Thoracic aorta (tissue), 2 donors: Measurements from ENCODE around the gene EFCAB10. TPM values are rescaled to one million over a fixed set of nuclear protein-coding genes. Genes with fewer than 3 reads are reported as not detected.

ENCODE experiments used
- ATAC-seq: fragments of 150-250 bp; one replicate; pipeline ENCODE4 v1.8.0; 2017; ENCODE audit warnings: low read depth; ENCODE audit not compliant: insufficient number of reproducible peaks, low FRiP score
- DNase-seq: peaks from one replicate; pipeline ENCODE4 v3.0.0-alpha.2; 2020; ENCODE audit warnings: low spot score
- H3K27ac ChIP-seq, 2 donors: fragments of 200-600 bp; sonication (generic); 1 replicate in 1 of 2; 2 replicates in 1 of 2; pipeline ENCODE4 v1.5.1; 2016; ENCODE audit warnings: mild to moderate bottlenecking in 2 of 2, moderate library complexity in 2 of 2
- H3K27me3 ChIP-seq: fragments of 200-600 bp; sonication (generic); replicated peaks from 2 replicates; pipeline ENCODE4 v1.6.0; 2016; ENCODE audit warnings: mild to moderate bottlenecking; ENCODE audit not compliant: insufficient read depth
- H3K36me3 ChIP-seq: fragments of 200-600 bp; sonication (generic); one replicate; pipeline ENCODE4 v1.5.1; 2016
- H3K4me1 ChIP-seq, 2 donors: fragments of 200-600 bp; sonication (generic); 1 replicate in 1 of 2; 2 replicates in 1 of 2; pipeline versions ENCODE4 v1.5.1 to v1.6.0; 2016; ENCODE audit warnings: low read depth in 2 of 2, mild to moderate bottlenecking in 1 of 2; ENCODE audit not compliant: control insufficient read depth in 1 of 2
- H3K4me3 ChIP-seq: fragments of 200-600 bp; sonication (generic); 2 replicates; pipeline ENCODE4 v1.5.1; 2016; ENCODE audit warnings: mild to moderate bottlenecking
- H3K9me3 ChIP-seq: fragments of 200-600 bp; sonication (generic); 2 replicates; pipeline ENCODE4 v1.5.1; 2016
- total RNA-seq, 2 donors: library from RNA; depleted of rRNA; stranded (reverse); fragments of >200 nt; gene quantifications; one replicate each; pipeline versions ENCODE4 v1.1.0 to v1.2.3, GENCODE V29; 2016
- TF ChIP-seq, protein P1 (sequence below): fragments of 200-600 bp; sonication (generic); IDR thresholded peaks from one replicate; pipeline ENCODE4 v1.5.1; 2019; ENCODE audit warnings: antibody characterized with exemption

EFCAB10 gene
- total RNA-seq, 2 donors from 2014 or later: not detected

DNA sequence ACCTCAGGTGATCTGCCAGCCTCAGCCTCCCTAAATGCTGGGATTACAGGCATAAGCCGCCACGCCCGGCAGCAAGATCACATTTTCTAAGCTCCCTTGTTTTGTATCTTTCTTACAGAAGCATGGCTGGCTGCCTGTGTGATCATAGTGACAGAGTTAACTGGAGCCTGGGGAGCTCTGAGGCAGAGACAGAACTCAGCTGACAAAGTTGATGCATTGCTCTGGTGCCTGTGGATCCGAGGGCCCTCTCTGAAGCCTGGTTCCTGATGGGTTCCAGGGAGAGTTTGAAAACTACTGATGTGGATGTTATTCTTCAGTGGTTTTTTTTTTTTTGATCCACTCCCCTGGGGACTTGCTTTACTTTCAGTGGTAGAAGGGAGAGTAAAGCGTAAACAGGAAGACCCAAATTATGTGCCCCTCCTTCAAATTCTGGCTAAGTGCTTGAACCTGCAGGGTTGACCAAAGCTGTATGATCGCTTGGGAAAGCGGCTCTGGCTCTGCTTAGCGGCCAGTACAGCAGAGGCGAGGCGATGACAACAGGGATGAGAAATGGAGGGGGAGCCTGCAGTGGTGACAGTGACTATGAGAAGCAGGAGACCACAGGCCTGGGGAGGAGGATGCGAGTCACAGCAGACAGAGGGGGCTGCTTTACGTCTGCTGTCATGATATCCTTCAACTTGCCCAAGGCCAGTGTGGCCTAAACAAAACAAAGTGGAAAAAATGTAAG is 6.8 kb upstream of the EFCAB10 start:
- DNase-seq (no peak), ATAC-seq (no peak)
- TF ChIP-seq, protein P1, sequence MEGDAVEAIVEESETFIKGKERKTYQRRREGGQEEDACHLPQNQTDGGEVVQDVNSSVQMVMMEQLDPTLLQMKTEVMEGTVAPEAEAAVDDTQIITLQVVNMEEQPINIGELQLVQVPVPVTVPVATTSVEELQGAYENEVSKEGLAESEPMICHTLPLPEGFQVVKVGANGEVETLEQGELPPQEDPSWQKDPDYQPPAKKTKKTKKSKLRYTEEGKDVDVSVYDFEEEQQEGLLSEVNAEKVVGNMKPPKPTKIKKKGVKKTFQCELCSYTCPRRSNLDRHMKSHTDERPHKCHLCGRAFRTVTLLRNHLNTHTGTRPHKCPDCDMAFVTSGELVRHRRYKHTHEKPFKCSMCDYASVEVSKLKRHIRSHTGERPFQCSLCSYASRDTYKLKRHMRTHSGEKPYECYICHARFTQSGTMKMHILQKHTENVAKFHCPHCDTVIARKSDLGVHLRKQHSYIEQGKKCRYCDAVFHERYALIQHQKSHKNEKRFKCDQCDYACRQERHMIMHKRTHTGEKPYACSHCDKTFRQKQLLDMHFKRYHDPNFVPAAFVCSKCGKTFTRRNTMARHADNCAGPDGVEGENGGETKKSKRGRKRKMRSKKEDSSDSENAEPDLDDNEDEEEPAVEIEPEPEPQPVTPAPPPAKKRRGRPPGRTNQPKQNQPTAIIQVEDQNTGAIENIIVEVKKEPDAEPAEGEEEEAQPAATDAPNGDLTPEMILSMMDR: no peak
- Histone ChIP-seq H3K4me3 (no peak overlapping the region), H3K9me3 (no peaks in the 10 kb centered on the region), H3K36me3 (no peaks in the 10 kb centered on the region), H3K27ac (no peak overlapping the region), H3K4me1 (peaks cover 0 to 5% of the 10 kb centered on the region in 2 donors), H3K27me3 (no peaks in the 10 kb centered on the region)

DNA sequence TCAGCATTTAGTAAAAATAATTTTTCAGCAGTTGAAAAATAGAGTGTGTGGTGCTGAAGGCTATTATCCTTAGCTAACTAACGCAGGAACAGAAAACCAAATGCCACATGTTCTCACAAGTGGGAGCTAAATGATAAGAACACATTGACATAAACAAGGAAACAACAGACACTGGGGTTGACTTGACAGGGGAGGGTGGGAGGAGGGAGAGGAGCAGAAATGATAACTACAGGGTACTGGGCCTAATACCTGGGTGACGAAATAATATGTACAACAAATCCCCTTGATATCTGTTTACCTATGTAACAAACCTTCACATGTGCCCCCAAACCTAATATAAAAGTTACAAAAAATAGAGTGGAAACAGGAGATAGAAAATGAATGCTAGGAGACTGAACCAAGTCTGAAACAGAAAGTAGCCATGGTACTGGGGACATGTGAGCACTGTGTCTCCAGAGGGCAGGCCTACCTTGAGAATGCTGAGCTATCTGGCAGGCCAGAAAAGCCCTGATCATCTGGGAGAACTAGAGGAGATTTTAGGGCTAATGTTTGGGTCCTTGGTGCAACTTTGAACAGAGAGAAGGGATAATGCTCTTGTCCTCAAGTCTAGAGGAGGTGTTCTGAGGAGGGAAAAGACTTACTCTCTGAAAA is 4.7 kb upstream of the EFCAB10 start:
- no peaks in the 10 kb centered on the region for H3K9me3 ChIP-seq
- peaks cover 0 to 12% of the 10 kb centered on the region in 2 donors for H3K4me1 ChIP-seq
- H3K27me3 ChIP-seq: no peaks in the 10 kb centered on the region
- ATAC-seq (no peak), DNase-seq (no peak)
- H3K4me3 ChIP-seq: no peak overlapping the region
- TF ChIP-seq, protein P1: no peak
- no peaks in the 10 kb centered on the region for H3K36me3 ChIP-seq
- H3K27ac ChIP-seq: no peak overlapping the region

DNA sequence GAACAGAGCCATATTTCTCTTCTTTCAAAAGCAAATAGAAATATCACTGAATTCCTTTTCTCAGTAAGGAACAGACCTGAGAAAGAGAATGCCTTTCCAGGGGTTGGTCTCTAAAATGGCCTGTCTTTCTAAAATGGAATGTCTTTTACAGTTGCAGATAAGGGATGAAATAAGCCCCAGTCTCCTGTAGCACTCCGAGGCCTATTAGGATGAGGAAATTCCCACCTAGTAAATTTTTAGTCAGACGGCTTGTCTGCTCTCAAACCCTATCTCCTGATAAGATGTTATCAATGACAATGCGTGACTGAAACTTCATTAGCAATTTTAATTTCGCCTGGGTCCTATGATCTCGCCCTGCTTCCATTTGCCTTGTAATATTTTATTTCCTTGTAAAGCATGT is 2.9 kb upstream of the EFCAB10 start:
- ATAC-seq (no peak), DNase-seq (no peak)
- Histone ChIP-seq H3K27me3 (no peaks in the 10 kb centered on the region), H3K27ac (no peak overlapping the region), H3K36me3 (no peaks in the 10 kb centered on the region), H3K9me3 (no peaks in the 10 kb centered on the region), H3K4me1 (peaks cover 0 to 10% of the 10 kb centered on the region in 2 donors), H3K4me3 (no peak overlapping the region)
- TF ChIP-seq, protein P1: no peak

DNA sequence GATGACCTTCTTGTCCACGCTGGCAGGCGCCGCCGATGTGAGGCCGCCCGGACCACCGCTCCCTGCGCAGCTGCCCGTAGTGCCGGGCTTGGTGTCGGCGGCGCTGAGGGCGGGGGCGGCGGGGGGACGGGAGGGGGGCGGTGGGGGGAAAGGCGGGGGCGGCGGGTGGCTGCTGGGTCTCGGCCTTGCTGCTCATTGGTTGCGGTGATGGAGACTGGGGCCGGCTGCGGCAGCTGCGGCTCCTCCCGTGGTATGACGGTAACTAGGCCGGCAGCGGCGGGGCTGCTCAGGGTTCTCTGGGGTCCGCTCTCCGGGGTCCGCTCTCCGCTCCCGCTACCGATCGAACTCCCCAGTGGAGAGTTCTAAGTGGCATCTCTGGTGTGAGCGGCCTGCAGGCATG is 1.8 kb upstream of the EFCAB10 start:
- H3K27ac ChIP-seq: no peak overlapping the region
- no peak for DNase-seq
- no peaks in the 10 kb centered on the region for H3K9me3 ChIP-seq
- H3K27me3 ChIP-seq: no peaks in the 10 kb centered on the region
- peaks cover 0 to 8% of the 10 kb centered on the region in 2 donors for H3K4me1 ChIP-seq
- H3K4me3 ChIP-seq: no peak overlapping the region
- H3K36me3 ChIP-seq: no peaks in the 10 kb centered on the region
- TF ChIP-seq, protein P1: no peak
- no peak for ATAC-seq

DNA sequence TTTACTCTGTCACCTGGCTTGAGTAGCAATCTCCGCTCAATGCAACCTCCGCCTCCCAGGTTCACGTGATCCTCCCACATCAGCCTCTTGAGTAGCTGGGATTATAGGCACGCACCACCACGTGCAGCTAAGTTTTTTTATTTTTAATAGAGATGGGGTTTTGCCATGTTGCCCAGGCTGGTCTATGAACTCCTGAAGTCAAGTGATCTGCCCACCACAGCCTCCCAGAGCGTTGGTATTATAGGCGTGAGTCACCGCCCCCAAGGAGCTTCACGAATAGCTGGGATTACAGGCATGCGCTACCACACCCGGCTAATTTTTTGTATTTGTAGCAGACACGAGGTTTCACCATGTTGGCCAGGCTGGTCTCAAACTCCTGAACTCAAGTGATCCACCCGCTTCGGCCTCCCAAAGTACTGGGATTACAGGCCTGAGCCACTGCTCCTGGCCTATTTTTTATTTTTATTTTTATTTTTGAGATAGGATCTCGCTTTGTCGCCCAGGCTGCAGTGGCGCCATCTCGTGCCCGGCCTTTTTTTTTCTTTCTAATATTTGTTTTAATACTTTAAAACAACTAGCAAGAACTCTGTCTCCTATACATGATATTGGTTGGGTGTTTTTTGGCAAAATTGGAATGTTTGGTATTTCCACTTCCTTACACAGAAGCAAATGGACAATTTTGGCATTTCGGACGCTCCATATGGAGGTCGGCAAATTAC is 1.1 kb downstream of the EFCAB10 start:
- Histone ChIP-seq H3K27ac (no peak overlapping the region), H3K4me3 (no peak overlapping the region), H3K27me3 (no peaks in the 10 kb centered on the region), H3K36me3 (no peaks in the 10 kb centered on the region), H3K9me3 (no peaks in the 10 kb centered on the region), H3K4me1 (peaks cover 0 to 8% of the 10 kb centered on the region in 2 donors)
- TF ChIP-seq, protein P1: no peak
- ATAC-seq: no peak
- DNase-seq: no peak
